Muscle of leg (tissue), 11 donors: ENCODE data around the gene RFTN1. TPM values are rescaled to one million over a fixed set of nuclear protein-coding genes. Genes with fewer than 3 reads are reported as not detected.

Experiments
- DNase-seq: peaks from one replicate; pipeline ENCODE4 v3.0.0; 2013
- H3K27ac ChIP-seq: one replicate; pipeline ENCODE4 v1.5.1; 2013; ENCODE audit warnings: mild to moderate bottlenecking, low read length, control low read depth
- H3K27me3 ChIP-seq: one replicate; pipeline ENCODE4 v1.6.1; 2013; ENCODE audit warnings: low read length; ENCODE audit not compliant: control insufficient read depth, insufficient read depth
- H3K36me3 ChIP-seq: one replicate; pipeline ENCODE4 v1.6.1; 2013; ENCODE audit warnings: low read length; ENCODE audit not compliant: control insufficient read depth, insufficient read depth
- H3K4me1 ChIP-seq: one replicate; pipeline ENCODE4 v1.6.1; 2013; ENCODE audit warnings: low read length; ENCODE audit not compliant: control insufficient read depth, insufficient read depth
- H3K4me3 ChIP-seq: one replicate; pipeline ENCODE4 v1.5.1; 2013; ENCODE audit warnings: low read length, control low read depth
- H3K9me3 ChIP-seq: replicated peaks from 2 replicates; pipeline ENCODE4 v1.6.1; 2013; ENCODE audit warnings: low read depth, low read length; ENCODE audit not compliant: control insufficient read depth
- WGBS: methylation state at CpG from one replicate; pipeline ENCODE4 v1.1.5; 2013; ENCODE audit warnings: missing lambda C conversion rate; ENCODE audit not compliant: insufficient coverage; 5-methylcytosine and 5-hydroxymethylcytosine counted together
- polyA plus RNA-seq, 8 donors: library from polyadenylated mRNA; unstranded; fragments of 120-200 nt; gene quantifications; one replicate each; pipeline versions ENCODE4 v1.2.1 to v1.2.3, GENCODE V29; 2013; ENCODE audit warnings: inconsistent platforms in 1 of 8, low replicate concordance in 1 of 8; ENCODE audit not compliant: insufficient read length in 8 of 8, insufficient read depth in 1 of 8
- total RNA-seq: library from RNA; stranded (reverse); fragments of 120-200 nt; gene quantifications from one replicate; pipeline ENCODE4 v1.2.4, GENCODE V29; 2013

The RFTN1 gene
- total and polyA plus RNA-seq, 9 donors: 15.0 to 19.2 (median 15.6) TPM

GRCh38 chr3:16507578-16508242 is 5.8 kb downstream of the RFTN1 start:
- Histone ChIP-seq H3K27me3 (no peaks in the 10 kb centered on the region), H3K36me3 (no peaks in the 10 kb centered on the region), H3K4me1 (peaks cover 11% of the 10 kb centered on the region), H3K27ac (no peak overlapping the region), H3K9me3 (no peaks in the 10 kb centered on the region), H3K4me3 (no peak overlapping the region)
- 87% methylated on average over 6 of the region's 8 CpGs for WGBS
- DNase-seq: no peak

- DNase-seq: no peak
- WGBS: no CpG with 5 or more reads among the region's 2 CpGs
- Histone ChIP-seq H3K4me1 (peaks cover 4% of the 10 kb centered on the region), H3K36me3 (no peaks in the 10 kb centered on the region), H3K27ac (no peak overlapping the region), H3K27me3 (no peaks in the 10 kb centered on the region), H3K4me3 (no peak overlapping the region), H3K9me3 (no peaks in the 10 kb centered on the region)
Measured at GRCh38 chr3:16506884-16507577, 6.5 kb downstream of the RFTN1 start.

- Histone ChIP-seq H3K27ac (no peak overlapping the region), H3K4me3 (no peak overlapping the region), H3K9me3 (no peaks in the 10 kb centered on the region), H3K36me3 (no peaks in the 10 kb centered on the region), H3K4me1 (no peaks in the 10 kb centered on the region), H3K27me3 (no peaks in the 10 kb centered on the region)
- WGBS: 92% methylated on average over 2 of the region's 3 CpGs
- DNase-seq: no peak
Measured at GRCh38 chr3:16506451-16506850, 7.0 kb downstream of the RFTN1 start.

DNA sequence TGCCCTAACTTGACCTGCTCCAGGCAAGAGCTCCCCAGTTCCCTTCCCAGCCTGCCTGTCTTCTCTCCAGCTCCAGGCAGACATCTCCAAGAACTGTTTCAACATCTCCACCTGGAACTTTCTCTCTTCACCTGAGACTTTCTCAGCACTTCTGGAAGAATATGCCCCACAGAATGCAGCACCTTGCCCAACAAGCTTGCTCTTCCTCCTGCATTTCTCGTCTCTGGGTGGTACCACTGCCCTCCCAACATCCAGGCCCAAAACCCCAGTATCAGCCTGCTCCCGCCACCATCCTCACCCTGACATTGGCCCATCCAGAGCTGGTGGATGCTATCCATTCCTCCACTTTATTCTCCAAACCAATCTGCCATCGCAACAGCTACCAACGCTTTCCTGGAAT is 8.8 kb downstream of the RFTN1 start:
- no peak overlapping the region for H3K4me3 ChIP-seq
- no peak for DNase-seq
- H3K4me1 ChIP-seq: no peaks in the 10 kb centered on the region
- H3K36me3 ChIP-seq: no peaks in the 10 kb centered on the region
- no peaks in the 10 kb centered on the region for H3K27me3 ChIP-seq
- H3K27ac ChIP-seq: no peak overlapping the region
- no peaks in the 10 kb centered on the region for H3K9me3 ChIP-seq
- 84% methylated on average over 4 of the region's 4 CpGs for WGBS

DNA sequence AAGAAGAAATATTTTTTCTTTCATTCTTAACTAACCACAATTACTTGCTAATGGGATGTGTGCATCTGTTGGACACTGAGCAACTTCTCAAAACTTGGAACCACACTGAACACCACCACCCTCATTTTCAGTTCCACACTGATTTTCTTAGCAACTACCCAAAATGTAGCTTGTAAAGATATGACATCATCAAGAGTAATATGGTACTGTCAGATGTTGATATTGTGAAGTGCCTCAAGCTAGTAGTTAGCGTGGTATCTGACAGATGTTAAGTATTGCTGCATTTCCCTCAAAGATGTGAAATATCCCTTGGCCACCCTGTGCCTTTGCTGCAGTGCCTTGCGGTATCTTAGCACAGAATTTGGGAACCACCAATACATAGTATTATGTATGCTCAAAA is 9.3 kb downstream of the RFTN1 start:
- H3K27ac ChIP-seq: no peak overlapping the region
- 86% methylated on average over 1 of the region's 2 CpGs for WGBS
- no peaks in the 10 kb centered on the region for H3K4me1 ChIP-seq
- H3K4me3 ChIP-seq: no peak overlapping the region
- DNase-seq: no peak
- peaks cover 2% of the 10 kb centered on the region for H3K9me3 ChIP-seq
- no peaks in the 10 kb centered on the region for H3K36me3 ChIP-seq
- H3K27me3 ChIP-seq: no peaks in the 10 kb centered on the region

- H3K9me3 ChIP-seq: peaks cover 2% of the 10 kb centered on the region
- H3K27me3 ChIP-seq: no peaks in the 10 kb centered on the region
- H3K27ac ChIP-seq: no peak overlapping the region
- no peaks in the 10 kb centered on the region for H3K36me3 ChIP-seq
- H3K4me3 ChIP-seq: no peak overlapping the region
- WGBS: 44% methylated on average over 1 of the region's 1 CpG
- DNase-seq: no peak
- H3K4me1 ChIP-seq: no peaks in the 10 kb centered on the region
Measured at GRCh38 chr3:16503191-16503776, 10.2 kb downstream of the RFTN1 start.

GRCh38 chr3:16502347-16502908 is 11.1 kb downstream of the RFTN1 start:
- Histone ChIP-seq H3K4me1 (no peaks in the 10 kb centered on the region), H3K27ac (no peak overlapping the region), H3K27me3 (no peaks in the 10 kb centered on the region), H3K9me3 (peaks cover 2% of the 10 kb centered on the region), H3K36me3 (no peaks in the 10 kb centered on the region), H3K4me3 (no peak overlapping the region)
- no peak for DNase-seq
- 88% methylated on average over 2 of the region's 7 CpGs for WGBS

- 56% methylated on average over 2 of the region's 4 CpGs for WGBS
- DNase-seq: no peak
- H3K27ac ChIP-seq: no peak overlapping the region
- no peaks in the 10 kb centered on the region for H3K36me3 ChIP-seq
- H3K4me3 ChIP-seq: no peak overlapping the region
- no peaks in the 10 kb centered on the region for H3K27me3 ChIP-seq
- H3K9me3 ChIP-seq: peaks cover 2% of the 10 kb centered on the region
- no peaks in the 10 kb centered on the region for H3K4me1 ChIP-seq
Measured at GRCh38 chr3:16501376-16501775, 12.1 kb downstream of the RFTN1 start.

DNA sequence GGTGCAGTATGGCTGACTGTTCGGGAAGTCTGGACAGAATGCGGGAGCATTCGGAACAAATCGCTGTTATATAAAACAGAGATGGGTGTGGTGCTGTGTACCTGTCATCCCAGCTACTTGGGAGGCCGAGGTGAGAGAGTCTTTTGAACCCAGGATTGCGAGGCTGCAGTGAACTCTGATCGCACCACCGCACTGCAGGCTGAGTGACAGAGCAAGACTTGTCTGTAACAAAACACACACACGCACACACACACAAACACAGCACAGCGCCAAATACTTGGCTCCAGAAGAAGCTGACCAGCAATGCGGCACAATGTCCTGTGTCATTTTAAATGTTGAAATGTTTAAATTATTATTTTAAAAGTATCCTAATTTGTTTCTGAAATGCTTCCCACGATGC is 12.6 kb downstream of the RFTN1 start:
- Histone ChIP-seq H3K4me3 (no peak overlapping the region), H3K27ac (no peak overlapping the region), H3K36me3 (no peaks in the 10 kb centered on the region), H3K27me3 (no peaks in the 10 kb centered on the region), H3K9me3 (peaks cover 2% of the 10 kb centered on the region), H3K4me1 (no peaks in the 10 kb centered on the region)
- DNase-seq: no peak
- WGBS: 94% methylated on average over 6 of the region's 12 CpGs

DNA sequence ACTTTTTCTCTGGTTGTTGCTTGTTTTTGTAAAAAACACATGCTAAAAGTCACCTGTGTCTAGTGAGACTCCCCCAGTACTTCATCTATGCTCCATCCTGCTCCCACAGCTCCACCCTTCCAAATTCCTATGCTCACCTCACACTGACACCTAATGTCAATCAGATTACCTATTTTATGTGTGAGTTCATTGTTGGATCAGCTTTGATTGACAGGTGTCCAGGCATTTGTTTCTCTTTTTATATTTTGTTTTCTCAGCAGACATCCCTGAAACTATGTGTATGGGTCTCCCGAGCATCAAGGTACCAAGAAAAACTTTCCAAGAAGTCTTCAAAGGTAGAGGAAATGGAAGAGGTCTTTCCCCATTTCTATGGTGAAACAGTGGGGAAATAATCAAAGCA is 13.4 kb downstream of the RFTN1 start:
- H3K36me3 ChIP-seq: no peaks in the 10 kb centered on the region
- peaks cover 2% of the 10 kb centered on the region for H3K9me3 ChIP-seq
- WGBS: no CpG with 5 or more reads among the region's 1 CpG
- H3K4me3 ChIP-seq: no peak overlapping the region
- no peak for DNase-seq
- no peak overlapping the region for H3K27ac ChIP-seq
- peaks cover 3% of the 10 kb centered on the region for H3K4me1 ChIP-seq
- H3K27me3 ChIP-seq: no peaks in the 10 kb centered on the region
